ENCODE measurements around the gene DNAJA3. TPM values are rescaled to one million over a fixed set of nuclear protein-coding genes. Genes with fewer than 3 reads are reported as not detected.
"Not testable (repeated sequence)": the region's sequence is repeated elsewhere in the genome, so short reads cannot be mapped to it uniquely, and the experiment has no call there.

DNAJA3 gene
- polyA plus RNA-seq, 4 donors: 26.7 to 71.4 (median 38.1) TPM

GRCh38 chr16:4391631-4392381, 33.9 kb upstream of the DNAJA3 start:
- H3K27ac ChIP-seq (ENCODE audit: low read depth in 1 of 3, low read length in 2 of 3): peak overlapping the region in 1 of 3 donors; percentile 50
- H3K9me3 ChIP-seq (ENCODE audit: control insufficient read depth in 2 of 2, insufficient read depth in 1 of 2, low read depth in 1 of 2, low read length in 1 of 2): no peaks in the 10 kb centered on the region
- H3K36me3 ChIP-seq (ENCODE audit: control insufficient read depth in 3 of 3, insufficient read depth in 2 of 3, low read depth in 1 of 3, low read length in 3 of 3): peaks cover 0 to 81% (median 17%) of the 10 kb centered on the region in 3 donors
- H3K4me1 ChIP-seq (ENCODE audit: control insufficient read depth in 3 of 3, insufficient read depth in 2 of 3, low read depth in 1 of 3, low read length in 2 of 3): peaks cover 0 to 17% (median 0%) of the 10 kb centered on the region in 3 donors
- FAIRE-seq (no peak), DNase-seq (no peak)
- no peaks in the 10 kb centered on the region for H3K27me3 ChIP-seq (ENCODE audit: control insufficient read depth in 3 of 3, insufficient read depth in 3 of 3, low read length in 3 of 3)
- 89 to 95% (median 92%) methylated on average over 21 to 22 of the region's 22 CpGs for WGBS, 3 donors
- H3K4me3 ChIP-seq (ENCODE audit: low read depth in 1 of 3, low read length in 3 of 3): no peak overlapping the region

- H3K9me3 ChIP-seq (ENCODE audit: control insufficient read depth in 2 of 2, insufficient read depth in 1 of 2, low read depth in 1 of 2, low read length in 1 of 2): no peaks in the 10 kb centered on the region
- H3K4me3 ChIP-seq (ENCODE audit: low read depth in 1 of 3, low read length in 3 of 3): no peak overlapping the region
- peaks cover 0 to 80% (median 13%) of the 10 kb centered on the region in 3 donors for H3K36me3 ChIP-seq (ENCODE audit: control insufficient read depth in 3 of 3, insufficient read depth in 2 of 3, low read depth in 1 of 3, low read length in 3 of 3)
- DNase-seq (peak in 1 of 2 donors; percentile 59), FAIRE-seq (no peak)
- H3K4me1 ChIP-seq (ENCODE audit: control insufficient read depth in 3 of 3, insufficient read depth in 2 of 3, low read depth in 1 of 3, low read length in 2 of 3): peaks cover 0 to 17% (median 0%) of the 10 kb centered on the region in 3 donors
- H3K27me3 ChIP-seq (ENCODE audit: control insufficient read depth in 3 of 3, insufficient read depth in 3 of 3, low read length in 3 of 3): no peaks in the 10 kb centered on the region
- peak overlapping the region in 1 of 3 donors; percentile 50 for H3K27ac ChIP-seq (ENCODE audit: low read depth in 1 of 3, low read length in 2 of 3)
- 60 to 78% (median 77%) methylated on average over 23 to 27 of the region's 27 CpGs for WGBS, 3 donors
Measured at GRCh38 chr16:4392382-4393239, 33.1 kb upstream of the DNAJA3 start.

- Histone ChIP-seq H3K9me3 (ENCODE audit: control insufficient read depth in 2 of 2, insufficient read depth in 1 of 2, low read depth in 1 of 2, low read length in 1 of 2) (no peaks in the 10 kb centered on the region), H3K27me3 (ENCODE audit: control insufficient read depth in 3 of 3, insufficient read depth in 3 of 3, low read length in 3 of 3) (no peaks in the 10 kb centered on the region), H3K4me1 (ENCODE audit: control insufficient read depth in 3 of 3, insufficient read depth in 2 of 3, low read depth in 1 of 3, low read length in 2 of 3) (peaks cover 0 to 17% (median 0%) of the 10 kb centered on the region in 3 donors), H3K27ac (ENCODE audit: low read depth in 1 of 3, low read length in 2 of 3) (peak overlapping the region in 1 of 3 donors; percentile 50), H3K36me3 (ENCODE audit: control insufficient read depth in 3 of 3, insufficient read depth in 2 of 3, low read depth in 1 of 3, low read length in 3 of 3) (peaks cover 0 to 80% (median 13%) of the 10 kb centered on the region in 3 donors), H3K4me3 (ENCODE audit: low read depth in 1 of 3, low read length in 3 of 3) (no peak overlapping the region)
- no peak for FAIRE-seq
- peak in 1 of 2 donors; percentile 26 for DNase-seq
- WGBS, 3 donors: 64 to 78% (median 73%) methylated on average over 6 of the region's 6 CpGs
Measured at GRCh38 chr16:4393240-4393600, 32.4 kb upstream of the DNAJA3 start.

- WGBS, 3 donors: 94 to 96% (median 94%) methylated on average over 15 of the region's 15 CpGs
- H3K27ac ChIP-seq (ENCODE audit: low read depth in 1 of 3, low read length in 2 of 3); FAIRE-seq: not testable (repeated sequence)
Measured at GRCh38 chr16:4393850-4394249, 31.8 kb upstream of the DNAJA3 start.

GRCh38 chr16:4395055-4395726, 30.5 kb upstream of the DNAJA3 start:
- 77 to 84% (median 83%) methylated on average over 9 of the region's 9 CpGs for WGBS, 3 donors
- DNase-seq (no peak), FAIRE-seq (no peak)
- Histone ChIP-seq H3K4me3 (ENCODE audit: low read depth in 1 of 3, low read length in 3 of 3) (no peak overlapping the region), H3K27me3 (ENCODE audit: control insufficient read depth in 3 of 3, insufficient read depth in 3 of 3, low read length in 3 of 3) (no peaks in the 10 kb centered on the region), H3K27ac (ENCODE audit: low read depth in 1 of 3, low read length in 2 of 3) (no peak overlapping the region), H3K4me1 (ENCODE audit: control insufficient read depth in 3 of 3, insufficient read depth in 2 of 3, low read depth in 1 of 3, low read length in 2 of 3) (peaks cover 0 to 17% (median 0%) of the 10 kb centered on the region in 3 donors), H3K36me3 (ENCODE audit: control insufficient read depth in 3 of 3, insufficient read depth in 2 of 3, low read depth in 1 of 3, low read length in 3 of 3) (peaks cover 0 to 69% (median 11%) of the 10 kb centered on the region in 3 donors), H3K9me3 (ENCODE audit: control insufficient read depth in 2 of 2, insufficient read depth in 1 of 2, low read depth in 1 of 2, low read length in 1 of 2) (no peaks in the 10 kb centered on the region)

More at GRCh38 chr16:4393850-4394249, 31.8 kb upstream of the DNAJA3 start:
- H3K4me3 ChIP-seq (ENCODE audit: low read depth in 1 of 3, low read length in 3 of 3); H3K27me3 ChIP-seq (ENCODE audit: control insufficient read depth in 3 of 3, insufficient read depth in 3 of 3, low read length in 3 of 3); DNase-seq; H3K9me3 ChIP-seq (ENCODE audit: control insufficient read depth in 2 of 2, insufficient read depth in 1 of 2, low read depth in 1 of 2, low read length in 1 of 2): not testable (repeated sequence)
- Histone ChIP-seq H3K4me1 (ENCODE audit: control insufficient read depth in 3 of 3, insufficient read depth in 2 of 3, low read depth in 1 of 3, low read length in 2 of 3) (peaks cover 0 to 17% (median 0%) of the 10 kb centered on the region in 3 donors), H3K36me3 (ENCODE audit: control insufficient read depth in 3 of 3, insufficient read depth in 2 of 3, low read depth in 1 of 3, low read length in 3 of 3) (peaks cover 0 to 78% (median 13%) of the 10 kb centered on the region in 3 donors)

- Histone ChIP-seq H3K27me3 (ENCODE audit: control insufficient read depth in 3 of 3, insufficient read depth in 3 of 3, low read length in 3 of 3) (no peaks in the 10 kb centered on the region), H3K36me3 (ENCODE audit: control insufficient read depth in 3 of 3, insufficient read depth in 2 of 3, low read depth in 1 of 3, low read length in 3 of 3) (peaks cover 0 to 74% (median 10%) of the 10 kb centered on the region in 3 donors), H3K27ac (ENCODE audit: low read depth in 1 of 3, low read length in 2 of 3) (no peak overlapping the region), H3K4me1 (ENCODE audit: control insufficient read depth in 3 of 3, insufficient read depth in 2 of 3, low read depth in 1 of 3, low read length in 2 of 3) (peaks cover 0 to 4% (median 0%) of the 10 kb centered on the region in 3 donors), H3K4me3 (ENCODE audit: low read depth in 1 of 3, low read length in 3 of 3) (no peak overlapping the region), H3K9me3 (ENCODE audit: control insufficient read depth in 2 of 2, insufficient read depth in 1 of 2, low read depth in 1 of 2, low read length in 1 of 2) (no peaks in the 10 kb centered on the region)
- no peak for DNase-seq
- WGBS, 3 donors: 86 to 97% (median 97%) methylated on average over 9 of the region's 9 CpGs
- no peak for FAIRE-seq
Measured at GRCh38 chr16:4399001-4399730, 26.5 kb upstream of the DNAJA3 start.

GRCh38 chr16:4401094-4401501, 24.6 kb upstream of the DNAJA3 start:
- DNase-seq (no peak), FAIRE-seq (no peak)
- Histone ChIP-seq H3K27me3 (ENCODE audit: control insufficient read depth in 3 of 3, insufficient read depth in 3 of 3, low read length in 3 of 3) (no peaks in the 10 kb centered on the region), H3K27ac (ENCODE audit: low read depth in 1 of 3, low read length in 2 of 3) (no peak overlapping the region), H3K4me1 (ENCODE audit: control insufficient read depth in 3 of 3, insufficient read depth in 2 of 3, low read depth in 1 of 3, low read length in 2 of 3) (peaks cover 0 to 4% (median 0%) of the 10 kb centered on the region in 3 donors), H3K36me3 (ENCODE audit: control insufficient read depth in 3 of 3, insufficient read depth in 2 of 3, low read depth in 1 of 3, low read length in 3 of 3) (peaks cover 6 to 78% (median 8%) of the 10 kb centered on the region in 3 donors), H3K4me3 (ENCODE audit: low read depth in 1 of 3, low read length in 3 of 3) (no peak overlapping the region), H3K9me3 (ENCODE audit: control insufficient read depth in 2 of 2, insufficient read depth in 1 of 2, low read depth in 1 of 2, low read length in 1 of 2) (no peaks in the 10 kb centered on the region)
- WGBS, 3 donors: 92 to 95% (median 93%) methylated on average over 11 to 12 of the region's 12 CpGs
